ENCODE data around the gene PLXNA4.
"Not testable (repeated sequence)": the region's sequence is repeated elsewhere in the genome, so short reads cannot be mapped to it uniquely, and the experiment has no call there.

Gene PLXNA4

GRCh38 chr7:132178402-132179079, 397.7 kb downstream of the PLXNA4 start:
- not testable (repeated sequence) for DNase-seq (ENCODE audit: low spot score)

GRCh38 chr7:132177708-132178401, 398.4 kb downstream of the PLXNA4 start:
- no peak for DNase-seq (ENCODE audit: low spot score)

- DNase-seq (ENCODE audit: low spot score), result no peak
Measured at GRCh38 chr7:132176719-132177118, 399.6 kb downstream of the PLXNA4 start.

GRCh38 chr7:132171130-132171576, 405.1 kb downstream of the PLXNA4 start:
- DNase-seq (ENCODE audit: low spot score), result no peak

- no peak for DNase-seq (ENCODE audit: low spot score)
Measured at GRCh38 chr7:132169730-132170129, 406.5 kb downstream of the PLXNA4 start.

GRCh38 chr7:132168239-132168638, 408.0 kb downstream of the PLXNA4 start:
- DNase-seq (ENCODE audit: low spot score), result no peak

GRCh38 chr7:132165695-132166094, 410.6 kb downstream of the PLXNA4 start:
- DNase-seq (ENCODE audit: low spot score), result not testable (repeated sequence)

- DNase-seq (ENCODE audit: low spot score), result no peak
Measured at GRCh38 chr7:132164558-132165125, 411.6 kb downstream of the PLXNA4 start.

GRCh38 chr7:132162556-132163144, 413.6 kb downstream of the PLXNA4 start:
- DNase-seq (ENCODE audit: low spot score), result no peak

- no peak for DNase-seq (ENCODE audit: low spot score)
Measured at GRCh38 chr7:132161976-132162375, 414.3 kb downstream of the PLXNA4 start.

- no peak for DNase-seq (ENCODE audit: low spot score)
Measured at GRCh38 chr7:132161533-132161915, 414.7 kb downstream of the PLXNA4 start.

GRCh38 chr7:132160611-132161532, 415.4 kb downstream of the PLXNA4 start:
- no peak for DNase-seq (ENCODE audit: low spot score)

GRCh38 chr7:132158841-132159240, 417.4 kb downstream of the PLXNA4 start:
- no peak for DNase-seq (ENCODE audit: low spot score)

GRCh38 chr7:132158166-132158565, 418.1 kb downstream of the PLXNA4 start:
- no peak for DNase-seq (ENCODE audit: low spot score)

- DNase-seq (ENCODE audit: low spot score), result no peak
Measured at GRCh38 chr7:132155715-132156114, 420.6 kb downstream of the PLXNA4 start.

GRCh38 chr7:132154695-132155471, 421.4 kb downstream of the PLXNA4 start:
- no peak for DNase-seq (ENCODE audit: low spot score)

- no peak for DNase-seq (ENCODE audit: low spot score)
Measured at GRCh38 chr7:132154248-132154647, 422.0 kb downstream of the PLXNA4 start.

- DNase-seq (ENCODE audit: low spot score), result no peak
Measured at GRCh38 chr7:132152131-132152889, 424.0 kb downstream of the PLXNA4 start.

GRCh38 chr7:132150711-132151110, 425.6 kb downstream of the PLXNA4 start:
- no peak for DNase-seq (ENCODE audit: low spot score)
